Ecto neural progenitor cell (in vitro differentiated cells): ENCODE results near the gene PTPRE.

ENCODE experiments used
- DNase-seq: peaks from one replicate; pipeline ENCODE4 v3.0.0-alpha.2; 2018; ENCODE audit warnings: low spot score

PTPRE gene

GRCh38 chr10:127882801-127883459 is 24.0 kb upstream of the PTPRE start:
- no peak for DNase-seq

- no peak for DNase-seq
Measured at GRCh38 chr10:127883516-127883915, 23.4 kb upstream of the PTPRE start.

- DNase-seq = no peak
Measured at GRCh38 chr10:127884501-127884900, 22.4 kb upstream of the PTPRE start.

- DNase-seq = no peak
Measured at GRCh38 chr10:127886371-127887051, 20.4 kb upstream of the PTPRE start.

- DNase-seq = no peak
Measured at GRCh38 chr10:127887541-127888415, 19.1 kb upstream of the PTPRE start.

- no peak for DNase-seq
Measured at GRCh38 chr10:127888521-127889312, 18.2 kb upstream of the PTPRE start.

GRCh38 chr10:127889605-127890195 is 17.2 kb upstream of the PTPRE start:
- no peak for DNase-seq

- DNase-seq = no peak
Measured at GRCh38 chr10:127890216-127890615, 16.7 kb upstream of the PTPRE start.

- no peak for DNase-seq
Measured at GRCh38 chr10:127890832-127891334, 16.0 kb upstream of the PTPRE start.

- no peak for DNase-seq
Measured at GRCh38 chr10:127892743-127893142, 14.2 kb upstream of the PTPRE start, which contains the start of gene CLRN3. CLRN3 (minus strand) TSS chr10:127892941; CDS start chr10:127892784, 157 bp downstream.

GRCh38 chr10:127894146-127894545 is 12.8 kb upstream of the PTPRE start:
- DNase-seq = no peak

GRCh38 chr10:127896590-127896989 is 10.3 kb upstream of the PTPRE start:
- no peak for DNase-seq

- no peak for DNase-seq
Measured at GRCh38 chr10:127897177-127897576, 9.7 kb upstream of the PTPRE start.

- no peak for DNase-seq
Measured at GRCh38 chr10:127899766-127900387, 7.0 kb upstream of the PTPRE start.

- no peak for DNase-seq
Measured at GRCh38 chr10:127903789-127904188, 3.1 kb upstream of the PTPRE start.

GRCh38 chr10:127904311-127905000 is 2.4 kb upstream of the PTPRE start:
- no peak for DNase-seq

GRCh38 chr10:127905001-127905847 is 1.7 kb upstream of the PTPRE start:
- no peak for DNase-seq

GRCh38 chr10:127905848-127906261 is 1.0 kb upstream of the PTPRE start:
- no peak for DNase-seq

- DNase-seq = no peak
Measured at GRCh38 chr10:127907411-127908105, 655 bp downstream of the PTPRE start.
